Suprapubic skin (tissue), 4 donors: ENCODE data around the gene C16orf90.

Source experiments
- CTCF ChIP-seq, 2 donors: fragments of 200-600 bp in 1 of 2; fragments of 450-650 bp in 1 of 2; sonication (generic) in 1 of 2; IDR thresholded peaks; one replicate each; pipeline ENCODE4 v1.5.1; 2016 to 2019; ENCODE audit warnings: antibody characterized with exemption in 2 of 2, mild to moderate bottlenecking in 1 of 2, moderate library complexity in 1 of 2
- EP300 ChIP-seq: sonication (generic); formaldehyde crosslinking; IDR thresholded peaks from one replicate; pipeline ENCODE4 v1.6.1; 2017; ENCODE audit warnings: antibody characterized with exemption
- POLR2A ChIP-seq, 2 donors: fragments of 450-650 bp; IDR thresholded peaks; one replicate each; pipeline ENCODE4 v1.6.1; 2017; ENCODE audit warnings: antibody characterized with exemption in 2 of 2, mild to moderate bottlenecking in 2 of 2, moderate library complexity in 2 of 2
- POLR2AphosphoS5 ChIP-seq, 3 donors: sonication (generic); formaldehyde crosslinking; IDR thresholded peaks; one replicate each; pipeline ENCODE4 v1.6.1; 2017; ENCODE audit warnings: antibody characterized with exemption in 3 of 3

- TF ChIP-seq CTCF (IDR thresholded peaks at IDR 0.05) (no peak), POLR2AphosphoS5 (IDR thresholded peaks at IDR 0.05) (no peak), POLR2A (IDR thresholded peaks at IDR 0.05) (no peak), EP300 (no peak)
These were observed 25.1 kb upstream of the C16orf90 start for GRCh38 chr16:3520413-3520812.
